OCI-LY1 (cell line): ENCODE data around the gene CENPX.

Experiments
- H2AFZ ChIP-seq: fragments of 200-600 bp; sonication (generic), shearing (Covaris generic); 2 replicates; pipeline ENCODE4 v1.6.0; 2014; ENCODE audit warnings: antibody characterized with exemption, mild to moderate bottlenecking, low read length
- H3F3A ChIP-seq: fragments of 200-600 bp; sonication (generic), shearing (Covaris generic); 2 replicates; pipeline ENCODE4 v1.6.0; 2014; ENCODE audit warnings: mild to moderate bottlenecking, antibody characterized with exemption, low read length, moderate library complexity; ENCODE audit not compliant: insufficient read depth
- H3K27ac ChIP-seq: fragments of 200-600 bp; sonication (generic); 2 replicates; pipeline ENCODE4 v1.5.1; 2014; ENCODE audit warnings: low read length, mixed run types, mild to moderate bottlenecking, low read depth; ENCODE audit not compliant: poor library complexity, severe bottlenecking
- H3K27me3 ChIP-seq: fragments of 200-600 bp; sonication (generic); 2 replicates; pipeline ENCODE4 v1.6.0; 2014; ENCODE audit warnings: antibody characterized with exemption, mild to moderate bottlenecking, low read length, moderate library complexity; ENCODE audit not compliant: insufficient read depth
- H3K36me3 ChIP-seq: fragments of 200-600 bp; sonication (generic); 2 replicates; pipeline ENCODE4 v1.6.1; 2014; ENCODE audit warnings: mild to moderate bottlenecking, antibody characterized with exemption, low read length, moderate library complexity, mixed read lengths; ENCODE audit not compliant: insufficient read depth
- H3K4me1 ChIP-seq: fragments of 200-600 bp; sonication (generic); 2 replicates; pipeline ENCODE4 v1.5.1; 2014; ENCODE audit warnings: mild to moderate bottlenecking, low read length, moderate library complexity; ENCODE audit not compliant: insufficient read depth, severe bottlenecking
- H3K4me2 ChIP-seq: fragments of 200-600 bp; sonication (generic), shearing (Covaris generic); 2 replicates; pipeline ENCODE4 v1.6.1; 2014; ENCODE audit warnings: low read length
- H3K4me3 ChIP-seq: fragments of 200-600 bp; sonication (generic); 2 replicates; pipeline ENCODE4 v1.5.1; 2014; ENCODE audit warnings: low read length, low read depth, mild to moderate bottlenecking, mixed read lengths; ENCODE audit not compliant: poor library complexity, severe bottlenecking
- H3K79me2 ChIP-seq: fragments of 200-600 bp; shearing (Covaris generic); 2 replicates; pipeline ENCODE4 v1.6.1; 2016; ENCODE audit warnings: mixed run types, low read length, mixed read lengths; ENCODE audit not compliant: insufficient read depth
- H3K9ac ChIP-seq: fragments of 200-600 bp; sonication (generic), shearing (Covaris generic); 2 replicates; pipeline ENCODE4 v1.6.1; 2014; ENCODE audit warnings: mild to moderate bottlenecking, low read length, mixed read lengths
- H3K9me2 ChIP-seq: fragments of 200-600 bp; sonication (generic), shearing (Covaris generic); 2 replicates; pipeline ENCODE4 v1.6.1; 2014; ENCODE audit warnings: low read depth, mild to moderate bottlenecking, low read length, mixed read lengths
- H3K9me3 ChIP-seq: fragments of 200-600 bp; shearing (Covaris generic); 2 replicates; pipeline ENCODE4 v1.6.1; 2014; ENCODE audit warnings: low read length, mixed read lengths
- H4K20me1 ChIP-seq: fragments of 200-600 bp; sonication (generic), shearing (Covaris generic); 2 replicates; pipeline ENCODE4 v1.6.0; 2016; ENCODE audit warnings: mild to moderate bottlenecking, low read length; ENCODE audit not compliant: insufficient read depth
- CTCF ChIP-seq: fragments of 200-600 bp; sonication (generic), shearing (Covaris generic); IDR thresholded peaks from 2 replicates; pipeline ENCODE4 v1.5.1; 2017; ENCODE audit warnings: mild to moderate bottlenecking, antibody characterized with exemption, low read length, moderate library complexity, mixed read lengths
- EZH2 ChIP-seq: fragments of 200-600 bp; sonication (generic), shearing (Covaris generic); IDR thresholded peaks from 2 replicates; pipeline ENCODE4 v1.8.0; 2017; ENCODE audit warnings: borderline replicate concordance, mixed run types, mild to moderate bottlenecking, antibody characterized with exemption, low read length, moderate library complexity, mixed read lengths

Gene CENPX

GRCh38 chr17:82058855-82059249 lies 36.2 kb upstream of the CENPX start:
- H3K4me2 ChIP-seq: no peak overlapping the region
- no peaks in the 10 kb centered on the region for H3K9me2 ChIP-seq
- no peak overlapping the region for H3K4me3 ChIP-seq
- no peak overlapping the region for H3K9ac ChIP-seq
- H4K20me1 ChIP-seq: no peaks in the 10 kb centered on the region
- peaks cover 6% of the 10 kb centered on the region for H3K4me1 ChIP-seq
- H3K27ac ChIP-seq: no peak overlapping the region
- no peaks in the 10 kb centered on the region for H3F3A ChIP-seq
- H3K79me2 ChIP-seq: no peaks in the 10 kb centered on the region
- no peaks in the 10 kb centered on the region for H3K9me3 ChIP-seq
- no peaks in the 10 kb centered on the region for H3K27me3 ChIP-seq
- peaks cover 98% of the 10 kb centered on the region for H3K36me3 ChIP-seq
- H2AFZ ChIP-seq: no peak overlapping the region
- no peak for TF ChIP-seq CTCF
- TF ChIP-seq EZH2: no peak

- TF ChIP-seq CTCF: no peak
- no peak for TF ChIP-seq EZH2
- H3K79me2 ChIP-seq: no peaks in the 10 kb centered on the region
- H3K27me3 ChIP-seq: no peaks in the 10 kb centered on the region
- H3K9me3 ChIP-seq: no peaks in the 10 kb centered on the region
- no peaks in the 10 kb centered on the region for H3F3A ChIP-seq
- no peak overlapping the region for H2AFZ ChIP-seq
- peaks cover 98% of the 10 kb centered on the region for H3K36me3 ChIP-seq
- peaks cover 5% of the 10 kb centered on the region for H3K4me1 ChIP-seq
- H3K4me2 ChIP-seq: no peak overlapping the region
- no peak overlapping the region for H3K27ac ChIP-seq
- H3K9me2 ChIP-seq: no peaks in the 10 kb centered on the region
- no peak overlapping the region for H3K9ac ChIP-seq
- no peak overlapping the region for H3K4me3 ChIP-seq
- H4K20me1 ChIP-seq: no peaks in the 10 kb centered on the region
These were observed 35.7 kb upstream of the CENPX start for GRCh38 chr17:82058230-82058854.

DNA sequence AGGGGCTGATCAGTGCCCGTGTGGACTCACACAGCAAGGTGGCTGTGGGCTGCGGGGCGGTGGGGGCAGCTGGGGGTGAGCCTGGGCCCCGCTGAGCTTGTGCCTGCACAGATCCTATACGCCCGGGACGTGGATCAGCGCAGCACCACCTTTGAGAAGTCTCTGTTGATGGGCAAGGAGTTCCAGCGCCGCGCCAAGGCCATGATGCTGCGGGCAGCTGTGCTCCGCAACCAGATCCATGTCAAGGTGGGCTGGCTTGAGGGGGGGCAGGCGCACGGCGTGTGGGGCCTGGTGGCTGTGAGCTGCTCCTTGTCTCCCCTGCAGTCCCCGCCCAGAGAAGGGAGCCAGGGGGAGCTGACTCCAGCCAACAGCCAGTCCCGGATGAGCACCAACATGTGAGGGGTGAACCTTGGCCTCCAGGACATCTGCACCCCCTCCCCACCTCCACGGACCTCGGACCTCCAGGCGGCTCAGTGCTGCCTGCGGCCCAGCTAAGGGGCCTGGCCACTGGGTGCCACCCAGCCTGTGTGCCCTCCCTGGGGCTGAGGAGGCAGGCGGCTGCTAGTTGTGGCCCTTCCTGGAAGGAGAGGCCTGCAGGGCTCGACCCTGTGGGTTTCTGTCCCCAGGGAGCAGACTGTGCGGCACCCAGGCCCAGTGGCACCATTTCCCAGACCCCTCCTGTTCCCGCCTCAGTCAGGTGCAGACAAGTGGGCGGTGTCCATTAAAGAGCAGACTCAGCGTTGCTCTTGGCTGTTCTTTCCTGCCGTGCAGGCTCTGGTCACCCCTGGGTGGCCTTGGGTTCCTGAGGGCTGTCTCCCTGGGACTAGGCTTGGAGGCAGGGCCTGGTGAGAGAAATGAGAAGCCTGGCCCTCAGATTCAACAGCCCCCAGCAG lies 34.3 kb upstream of the CENPX start:
- H4K20me1 ChIP-seq: no peaks in the 10 kb centered on the region
- no peak overlapping the region for H3K4me2 ChIP-seq
- H3K9ac ChIP-seq: no peak overlapping the region
- H3K27me3 ChIP-seq: no peaks in the 10 kb centered on the region
- H3K4me1 ChIP-seq: peaks cover 17% of the 10 kb centered on the region
- no peaks in the 10 kb centered on the region for H3F3A ChIP-seq
- H3K36me3 ChIP-seq: peaks cover 84% of the 10 kb centered on the region
- H3K4me3 ChIP-seq: no peak overlapping the region
- H3K27ac ChIP-seq: no peak overlapping the region
- TF ChIP-seq EZH2 (no peak), CTCF (no peak)
- H2AFZ ChIP-seq: no peak overlapping the region
- 0 out of 2 replicates have a peak, but pooled peaks cover 4% of the 10 kb centered on the region for H3K79me2 ChIP-seq
- no peaks in the 10 kb centered on the region for H3K9me2 ChIP-seq
- no peaks in the 10 kb centered on the region for H3K9me3 ChIP-seq
